Measurements from ENCODE around the gene CTSK.

CTSK gene

GRCh38 chr1:150763018-150763417 lies 45.0 kb downstream of the CTSK start:
- no peak for DNase-seq (ENCODE audit: low read depth in 1 of 2, low spot score in 1 of 2)

GRCh38 chr1:150762552-150762951 lies 45.5 kb downstream of the CTSK start:
- DNase-seq (ENCODE audit: low read depth in 1 of 2, low spot score in 1 of 2), result no peak

- DNase-seq (ENCODE audit: low read depth in 1 of 2, low spot score in 1 of 2), result no peak
Measured at GRCh38 chr1:150761801-150762200, 46.3 kb downstream of the CTSK start.

- DNase-seq (ENCODE audit: low read depth in 1 of 2, low spot score in 1 of 2), result no peak
Measured at GRCh38 chr1:150760013-150760412, 48.0 kb downstream of the CTSK start.

GRCh38 chr1:150753416-150753815 lies 54.6 kb downstream of the CTSK start:
- no peak for DNase-seq (ENCODE audit: low read depth in 1 of 2, low spot score in 1 of 2)

GRCh38 chr1:150751443-150751842 lies 56.6 kb downstream of the CTSK start:
- DNase-seq (ENCODE audit: low read depth in 1 of 2, low spot score in 1 of 2), result no peak

GRCh38 chr1:150749720-150750311 lies 58.2 kb downstream of the CTSK start:
- no peak for DNase-seq (ENCODE audit: low read depth in 1 of 2, low spot score in 1 of 2)

GRCh38 chr1:150748878-150749719 lies 59.0 kb downstream of the CTSK start:
- DNase-seq (ENCODE audit: low read depth in 1 of 2, low spot score in 1 of 2), result no peak
